Transverse colon (tissue), 4 donors: ENCODE results near the gene INPP1.

Experiments used
- POLR2AphosphoS5 ChIP-seq, 3 donors: sonication (generic); formaldehyde crosslinking; IDR thresholded peaks; one replicate each; pipeline ENCODE4 v1.6.1; 2016; ENCODE audit warnings: antibody characterized with exemption in 3 of 3
- TF ChIP-seq, protein P1 (sequence below), 5 experiments: fragments of 200-600 bp in 3 of 5; fragments of 450-650 bp in 2 of 5; sonication (generic) in 3 of 5; IDR thresholded peaks; 1 replicate in 2 of 5; 2 replicates in 3 of 5; pipeline ENCODE4 v1.5.1; 2016 to 2017; ENCODE audit warnings: antibody characterized with exemption in 5 of 5, inconsistent platforms in 3 of 5, mild to moderate bottlenecking in 2 of 5, moderate library complexity in 1 of 5

DNA sequence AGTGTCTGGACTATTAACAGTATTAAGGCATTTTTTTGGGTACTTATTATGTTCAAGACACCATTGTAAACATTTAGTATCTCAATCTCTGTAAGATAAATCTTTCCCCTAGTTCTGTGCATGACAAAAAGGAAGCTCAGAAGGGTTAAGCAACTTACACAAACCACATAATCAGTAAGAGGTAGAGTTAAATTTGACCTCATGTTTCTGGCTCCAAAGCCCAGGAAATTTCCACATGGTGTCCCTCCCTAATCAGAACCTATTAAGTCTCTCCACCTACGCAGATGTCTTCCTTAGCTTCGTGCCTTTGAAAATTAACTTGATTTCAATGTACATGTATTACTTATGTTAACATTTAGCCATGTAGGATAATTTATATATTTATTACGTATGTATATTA is 66.8 kb downstream of the INPP1 start:
- TF ChIP-seq, protein P1, sequence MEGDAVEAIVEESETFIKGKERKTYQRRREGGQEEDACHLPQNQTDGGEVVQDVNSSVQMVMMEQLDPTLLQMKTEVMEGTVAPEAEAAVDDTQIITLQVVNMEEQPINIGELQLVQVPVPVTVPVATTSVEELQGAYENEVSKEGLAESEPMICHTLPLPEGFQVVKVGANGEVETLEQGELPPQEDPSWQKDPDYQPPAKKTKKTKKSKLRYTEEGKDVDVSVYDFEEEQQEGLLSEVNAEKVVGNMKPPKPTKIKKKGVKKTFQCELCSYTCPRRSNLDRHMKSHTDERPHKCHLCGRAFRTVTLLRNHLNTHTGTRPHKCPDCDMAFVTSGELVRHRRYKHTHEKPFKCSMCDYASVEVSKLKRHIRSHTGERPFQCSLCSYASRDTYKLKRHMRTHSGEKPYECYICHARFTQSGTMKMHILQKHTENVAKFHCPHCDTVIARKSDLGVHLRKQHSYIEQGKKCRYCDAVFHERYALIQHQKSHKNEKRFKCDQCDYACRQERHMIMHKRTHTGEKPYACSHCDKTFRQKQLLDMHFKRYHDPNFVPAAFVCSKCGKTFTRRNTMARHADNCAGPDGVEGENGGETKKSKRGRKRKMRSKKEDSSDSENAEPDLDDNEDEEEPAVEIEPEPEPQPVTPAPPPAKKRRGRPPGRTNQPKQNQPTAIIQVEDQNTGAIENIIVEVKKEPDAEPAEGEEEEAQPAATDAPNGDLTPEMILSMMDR (IDR thresholded peaks at IDR 0.05), result no peak
- no peak for TF ChIP-seq POLR2AphosphoS5 (IDR thresholded peaks at IDR 0.05)
